HCEC 1CT (cell line): ENCODE data around the gene VAV3.
A peak's percentile ranks its signal among the peaks of the same experiment; 100 is the strongest.

ENCODE experiments used
- DNase-seq: peaks from one replicate; pipeline ENCODE4 v3.0.0-alpha.2; 2017

The VAV3 gene

DNA sequence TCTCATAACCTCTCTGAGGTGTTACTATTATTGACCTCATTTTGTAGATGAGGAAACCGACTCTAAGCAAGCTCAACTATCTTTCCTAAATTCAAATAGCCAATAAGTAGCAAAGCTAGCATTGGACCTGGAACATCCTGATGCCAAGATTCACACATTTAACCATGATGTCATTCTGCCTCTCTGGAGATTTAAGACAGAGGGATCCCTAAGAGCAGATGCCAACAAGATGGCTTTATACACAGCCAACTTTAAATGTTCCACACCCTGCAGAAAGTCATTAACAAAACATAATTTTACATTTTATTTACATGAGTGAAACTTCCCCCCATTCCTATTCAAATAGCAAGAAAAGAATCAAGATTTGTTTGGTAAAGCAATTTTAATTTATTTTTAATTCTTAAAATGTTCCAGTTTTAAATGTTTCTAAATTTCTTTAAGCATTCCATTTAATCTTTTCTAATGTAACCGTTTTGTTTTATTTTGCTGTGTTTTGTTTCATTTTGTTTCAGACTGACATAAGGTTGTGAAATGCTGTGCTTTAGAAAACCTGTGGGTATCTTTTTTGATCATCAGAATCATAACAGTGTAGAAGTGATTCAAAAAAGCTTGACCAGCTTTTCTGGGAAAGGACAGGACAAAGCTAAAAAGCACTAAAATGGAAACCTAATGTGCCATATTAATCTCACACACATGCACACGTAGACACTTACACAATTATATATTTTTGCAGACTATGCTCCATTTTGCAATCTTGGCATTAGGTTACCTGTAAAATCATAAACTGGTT, 7.6 kb upstream of the VAV3 start:
- DNase-seq, result no peak

GRCh38 chr1:107966550-107966949, 1.6 kb upstream of the VAV3 start:
- no peak for DNase-seq

GRCh38 chr1:107964336-107965109, 457 bp downstream of the VAV3 start:
- DNase-seq, result no peak

- no peak for DNase-seq
Measured at GRCh38 chr1:107963601-107964335, 1.2 kb downstream of the VAV3 start.

GRCh38 chr1:107963008-107963407, 2.0 kb downstream of the VAV3 start:
- DNase-seq, result no peak

DNA sequence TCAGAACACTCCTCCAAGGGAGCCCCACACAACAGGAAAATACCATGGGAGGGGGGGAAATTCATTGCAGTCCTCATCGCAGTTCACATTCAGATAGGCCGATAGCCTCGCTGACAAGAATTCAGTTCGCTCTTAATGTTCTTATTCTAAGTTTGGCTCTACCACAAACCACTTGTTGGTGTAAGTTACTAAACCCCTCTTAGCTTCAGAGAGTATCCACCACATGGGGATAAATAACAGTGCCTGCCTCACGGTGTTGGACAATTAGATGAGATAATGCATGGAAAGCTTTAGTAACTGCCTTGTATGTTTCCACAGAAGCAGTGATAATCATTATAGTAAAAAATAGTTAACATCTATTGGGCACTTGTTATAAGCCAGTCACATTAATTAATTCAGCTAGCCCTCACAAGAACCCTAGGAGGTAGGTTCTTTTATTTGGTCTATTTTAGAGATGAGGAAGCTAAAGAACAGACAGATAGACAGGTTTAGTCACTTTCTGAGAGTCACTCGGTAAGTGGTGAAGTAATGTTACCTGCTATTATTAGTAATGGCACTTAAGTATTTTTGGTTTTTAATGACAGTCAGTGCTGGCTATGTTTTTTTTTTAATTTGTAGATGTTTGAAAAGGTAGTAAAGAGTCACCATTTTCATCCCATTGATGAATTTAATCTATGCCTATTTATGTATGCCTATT, 10.1 kb downstream of the VAV3 start:
- DNase-seq, result no peak

- no peak for DNase-seq
Measured at GRCh38 chr1:107954126-107954525, 10.9 kb downstream of the VAV3 start.

- no peak for DNase-seq
Measured at GRCh38 chr1:107953556-107953955, 11.4 kb downstream of the VAV3 start.

- DNase-seq, result no peak
Measured at GRCh38 chr1:107952989-107953388, 12.0 kb downstream of the VAV3 start.

DNA sequence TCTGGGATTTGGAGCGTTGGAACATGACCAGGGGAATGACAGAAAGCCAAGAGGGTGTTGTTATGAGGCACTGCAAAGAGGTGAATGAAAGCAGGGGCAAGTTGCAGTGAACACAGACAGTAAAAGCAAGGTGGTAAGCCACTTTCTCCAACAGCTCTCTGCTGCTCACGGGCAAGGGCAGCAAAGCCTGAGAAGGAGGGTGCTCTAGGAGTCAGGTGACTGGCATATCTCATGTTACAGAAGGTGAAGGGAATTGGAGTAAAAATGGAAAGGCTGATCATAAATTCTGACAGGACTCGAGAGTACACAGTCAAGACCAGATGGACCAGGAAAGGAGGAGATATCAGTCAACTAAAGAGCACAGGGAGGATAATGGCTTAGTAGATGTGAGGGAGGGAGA, 14.5 kb downstream of the VAV3 start:
- no peak for DNase-seq

DNA sequence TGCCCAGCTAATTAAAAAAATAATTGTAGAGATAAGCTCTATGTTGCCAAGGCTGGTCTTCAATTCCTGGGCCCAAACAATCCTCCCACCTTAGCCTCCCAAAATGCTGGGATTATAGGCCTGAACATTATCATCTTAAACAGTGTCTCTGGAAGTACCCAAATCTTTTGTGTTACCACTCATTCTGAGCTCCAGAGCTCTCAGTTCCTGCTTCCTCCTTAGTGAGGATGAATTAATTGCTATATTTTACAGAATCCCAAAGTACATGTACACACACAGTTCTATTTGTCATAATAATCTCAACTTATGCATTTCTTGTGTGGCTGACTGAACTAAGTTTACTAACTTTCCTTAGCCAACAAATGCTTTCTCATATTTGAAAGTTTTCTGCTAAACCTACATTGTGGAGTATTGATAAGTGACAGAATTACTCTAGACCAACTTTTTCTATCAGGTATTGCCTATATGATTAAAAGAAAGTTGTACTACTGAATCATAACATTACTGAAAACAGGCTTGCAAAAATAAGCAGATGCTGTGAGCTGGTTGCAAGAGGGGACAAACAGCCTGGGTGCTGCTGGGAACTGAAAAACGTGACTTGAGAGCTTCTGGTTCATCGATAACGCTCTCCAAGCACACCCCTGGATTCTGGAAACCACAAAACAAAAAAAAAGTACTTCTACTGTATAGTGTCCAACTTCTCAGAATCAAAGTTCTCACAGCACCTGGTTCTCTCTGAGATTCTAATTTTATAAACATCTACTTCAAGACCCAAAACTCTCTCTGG, 15.3 kb downstream of the VAV3 start:
- no peak for DNase-seq

DNA sequence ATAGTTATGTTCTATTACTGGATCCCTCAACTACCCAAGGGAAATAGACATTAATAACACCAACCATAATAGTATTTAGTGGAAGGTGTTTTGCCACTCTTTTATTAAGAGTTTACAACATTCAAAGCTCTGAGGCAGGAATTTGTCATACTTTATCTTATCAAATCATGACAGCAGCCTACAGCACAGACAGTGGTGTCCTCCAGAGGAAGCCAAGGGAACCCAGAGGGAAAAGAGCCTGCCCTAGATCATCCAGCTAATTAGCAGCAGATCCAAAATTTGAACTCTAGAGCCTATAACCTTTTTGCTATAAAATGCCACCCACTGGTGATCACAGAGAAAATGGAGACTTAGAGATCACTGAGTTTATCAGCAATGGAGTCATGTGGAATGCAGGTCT, 18.2 kb downstream of the VAV3 start:
- no peak for DNase-seq

DNA sequence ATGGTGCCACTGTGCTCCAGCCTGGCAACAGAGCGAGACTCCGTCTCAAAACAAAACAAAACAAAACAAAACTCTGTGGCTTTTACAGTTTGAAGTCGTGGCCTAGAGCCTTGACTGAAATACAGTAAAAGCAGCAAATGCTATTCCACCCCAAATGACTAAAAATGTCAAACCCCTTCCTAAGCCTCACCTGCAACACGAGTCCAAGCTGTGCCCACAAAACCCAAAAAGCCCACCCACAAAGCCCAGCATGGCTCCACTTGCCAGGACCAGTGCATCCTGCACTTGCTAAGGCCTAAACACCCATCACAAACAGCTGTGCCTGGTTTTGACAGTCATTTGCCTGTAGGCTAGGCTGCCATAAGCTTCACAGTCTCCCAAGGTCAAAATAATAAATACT, 21.3 kb downstream of the VAV3 start:
- no peak for DNase-seq

GRCh38 chr1:107942814-107943213, 22.2 kb downstream of the VAV3 start:
- DNase-seq, result no peak

- no peak for DNase-seq
Measured at GRCh38 chr1:107941531-107941930, 23.4 kb downstream of the VAV3 start.

DNA sequence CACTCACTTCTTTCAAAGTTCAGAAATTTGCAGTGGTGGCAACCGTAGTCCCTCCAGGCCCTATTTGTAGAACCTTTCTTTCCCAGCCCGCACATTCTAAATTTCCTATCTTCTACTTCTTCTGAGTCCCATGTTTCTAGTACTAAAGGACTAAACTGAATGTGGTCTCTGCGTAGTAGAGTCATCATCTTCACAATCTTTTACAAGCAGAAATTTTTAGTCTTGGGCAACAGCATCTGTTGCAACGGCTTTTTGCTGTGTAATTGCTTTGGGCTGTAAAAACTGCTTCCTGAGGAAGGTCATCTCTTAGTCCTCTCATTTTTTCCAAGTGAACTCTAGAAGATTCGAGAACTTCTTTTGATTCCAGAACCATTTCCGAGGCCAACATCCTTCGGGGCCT, 23.9 kb downstream of the VAV3 start:
- DNase-seq, result no peak

GRCh38 chr1:107940701-107941100, 24.3 kb downstream of the VAV3 start:
- DNase-seq, result no peak

DNA sequence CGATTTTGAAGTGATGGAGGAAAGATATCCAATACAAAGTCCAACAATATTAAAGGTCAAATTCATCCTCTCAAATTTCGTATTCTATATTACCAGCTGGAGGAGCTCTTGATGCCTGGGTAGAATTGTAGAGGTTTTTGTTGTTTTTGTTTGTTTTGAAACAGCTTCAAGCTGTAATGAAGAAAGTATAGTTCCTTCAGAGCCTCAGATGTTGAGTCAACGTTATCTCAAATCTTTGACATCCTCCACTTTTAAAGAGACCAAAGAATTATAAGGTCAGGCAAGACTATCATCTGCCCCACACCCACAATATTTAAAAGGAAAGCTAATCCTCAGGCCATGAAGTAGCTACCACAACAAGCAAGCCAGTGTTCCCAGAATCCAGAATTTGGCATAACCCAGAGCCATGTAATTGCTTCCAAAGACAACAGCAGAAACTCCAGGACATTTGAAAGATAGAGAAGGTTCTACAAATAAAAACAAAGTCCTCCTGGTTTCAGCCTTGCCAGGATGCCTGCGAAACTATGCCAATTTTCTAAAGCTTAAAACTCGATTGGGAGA, 24.9 kb downstream of the VAV3 start:
- DNase-seq, result no peak

DNA sequence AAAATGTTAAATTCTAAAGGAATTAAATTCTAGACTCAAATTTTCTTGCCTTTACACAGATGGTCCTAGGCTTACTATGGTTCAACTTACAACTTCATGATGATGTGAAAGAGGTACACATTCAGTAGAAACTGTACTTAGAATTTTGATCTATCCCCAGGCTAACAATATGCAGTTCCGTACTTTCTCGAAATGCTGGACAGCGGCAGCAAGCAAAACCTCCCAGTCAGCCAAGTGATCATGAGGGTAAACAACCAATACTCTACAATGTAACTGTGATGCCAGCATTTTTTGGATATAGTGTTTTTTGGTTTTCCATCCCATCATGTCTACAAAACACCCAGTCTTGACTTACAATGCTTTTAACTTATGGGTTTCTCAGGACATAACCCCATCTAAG, 25.7 kb downstream of the VAV3 start:
- no peak for DNase-seq

- DNase-seq, result peak; percentile 78
Measured at GRCh38 chr1:107936498-107937481, 28.2 kb downstream of the VAV3 start.
